ENCODE measurements around the gene TSPAN31. TPM values are rescaled to one million over a fixed set of nuclear protein-coding genes. Genes with fewer than 3 reads are reported as not detected.

The TSPAN31 gene
- total and polyA plus RNA-seq, 9 of the 15 experiments (the other 6 are each of a cell fraction or from before 2014, with no cell fraction given), result 11.3 to 26.4 (median 14.3) TPM

DNA sequence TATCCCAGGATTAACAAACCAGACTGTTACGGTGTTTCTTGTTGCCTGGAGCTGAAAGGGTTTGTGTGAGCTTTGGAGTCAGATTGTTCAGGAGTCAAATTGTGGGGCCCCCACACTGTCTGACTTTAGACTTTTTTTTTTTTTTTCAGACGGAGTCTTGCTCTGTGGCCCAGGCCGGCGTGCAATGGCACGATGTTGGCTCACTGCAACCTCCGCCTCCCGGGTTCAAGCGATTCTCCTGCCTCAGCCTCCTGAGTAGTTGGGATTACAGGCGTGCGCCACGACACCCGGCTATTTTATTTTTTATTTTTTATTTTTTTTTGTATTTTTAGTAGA lies 38.6 kb downstream of the TSPAN31 start:
- Histone ChIP-seq H3K9me3 (replicated peaks; ENCODE audit: control insufficient read depth, insufficient read depth, low read depth, low read length) (no peaks in the 10 kb centered on the region), H3K4me2 (ENCODE audit: insufficient read depth, low read length) (peak overlapping the region; percentile 96), H2AFZ (ENCODE audit: low read depth, low read length) (0 out of 2 replicates have a peak overlapping the region, but pooled peaks have one; percentile 87), H3K79me2 (ENCODE audit: control insufficient read depth, insufficient read depth, low read length) (peaks cover 28% of the 10 kb centered on the region), H3K9ac (ENCODE audit: insufficient read depth in 1 of 2, low read depth in 2 of 2, low read length in 2 of 2) (peak overlapping the region; percentile 89 to 99), H3K9me1 (ENCODE audit: control insufficient read depth, insufficient read depth, low read length) (no peaks in the 10 kb centered on the region), H3K4me3 (peak overlapping the region; percentile 69), H3K4me1 (replicated peaks in 1 of 2; ENCODE audit: control insufficient read depth in 2 of 2, insufficient read depth in 2 of 2, low read length in 2 of 2) (peaks cover 8 to 12% of the 10 kb centered on the region in 2 experiments; a peak in 4 of 5 replicates), H4K20me1 (replicated peaks; ENCODE audit: control insufficient read depth, insufficient read depth, low read length) (no peaks in the 10 kb centered on the region), H3K27ac (ENCODE audit: extremely low read depth, low read depth, low read length) (peak overlapping the region; percentile 75), H3K36me3 (ENCODE audit: control insufficient read depth, insufficient read depth, low read length) (peaks cover 53% of the 10 kb centered on the region), H3K27me3 (ENCODE audit: control insufficient read depth in 2 of 2, insufficient read depth in 2 of 2, low read length in 2 of 2) (no peaks in the 10 kb centered on the region)
- DNase-seq (ENCODE audit: extremely low read depth in 1 of 4, low spot score in 3 of 4) (no peak), FAIRE-seq (no peak), ATAC-seq (peak; percentile 11)
- WGBS (ENCODE audit: insufficient coverage, low coverage, missing lambda C conversion rate), result 31% methylated on average over 7 of the region's 12 CpGs
- intact Hi-C loops (cut with micrococcal nuclease) (no loop called here), in situ Hi-C loops (cut with MboI) (no loop called here)
- CTCF ChIA-PET (ENCODE audit: low intra/inter-chr PET ratio), result interaction anchor here (0.6 to 1.9 kb wide), 2 partner anchors 121 to 123 kb away, joined by 4 to 14 read pairs; no protein-coding TSS in a partner anchor
- POLR2A ChIA-PET, result interaction anchor here (0.6 to 1.3 kb wide), 9 partner anchors 10 to 41 kb away, joined by 3 to 7 read pairs (median 4); partner anchors contain the start of genes CYP27B1, EEF1AKMT3 and METTL1
- no peak for TF ChIP-seq CTCF (IDR thresholded peaks at IDR 0.05 in 2 of 3, conservative IDR thresholded peaks at IDR 0.05 in 1 of 3; ENCODE audit: insufficient read depth in 2 of 3, low read depth in 1 of 3, low read length in 3 of 3)
- TF ChIP-seq ZNF184 (CRISPR knock-in tag; IDR thresholded peaks at IDR 0.05), result no peak
- no TSS peak for BruUV-seq (replicated peaks)

DNA sequence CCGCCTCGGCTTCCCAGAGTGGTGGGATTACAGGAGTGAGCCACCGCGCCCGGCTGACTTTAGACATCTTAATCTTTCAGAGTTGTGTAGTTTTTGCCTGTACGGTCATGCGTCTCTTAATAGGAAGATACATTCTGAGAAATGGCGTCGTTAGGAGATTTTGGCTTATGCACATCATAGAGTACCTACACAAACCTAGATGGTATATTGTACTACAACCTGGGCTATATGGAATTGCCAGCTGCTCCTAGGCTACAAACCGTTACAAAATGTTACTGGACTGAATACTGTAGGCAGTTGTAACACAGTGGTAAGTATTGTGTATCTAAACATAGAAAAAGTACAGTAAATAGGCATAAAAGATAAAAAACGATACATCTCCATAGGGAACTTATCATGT lies 39.0 kb downstream of the TSPAN31 start:
- in situ Hi-C loops (cut with MboI) (no loop called here), intact Hi-C loops (cut with micrococcal nuclease) (no loop called here)
- H3K9me3 ChIP-seq (replicated peaks; ENCODE audit: control insufficient read depth, insufficient read depth, low read depth, low read length), result no peaks in the 10 kb centered on the region
- no peaks in the 10 kb centered on the region for H3K27me3 ChIP-seq (ENCODE audit: control insufficient read depth in 2 of 2, insufficient read depth in 2 of 2, low read length in 2 of 2)
- peaks cover 28% of the 10 kb centered on the region for H3K79me2 ChIP-seq (ENCODE audit: control insufficient read depth, insufficient read depth, low read length)
- TSS peak; percentile 56 for BruUV-seq (replicated peaks)
- ATAC-seq, result no peak
- no peak for DNase-seq (ENCODE audit: extremely low read depth in 1 of 4, low spot score in 3 of 4)
- peaks cover 8 to 12% of the 10 kb centered on the region in 2 experiments; a peak in 4 of 5 replicates for H3K4me1 ChIP-seq (replicated peaks in 1 of 2; ENCODE audit: control insufficient read depth in 2 of 2, insufficient read depth in 2 of 2, low read length in 2 of 2)
- CTCF ChIA-PET (ENCODE audit: low intra/inter-chr PET ratio), result interaction anchor here (1.9 kb wide), 1 partner anchor 120 kb away, joined by 14 read pairs; no protein-coding TSS in a partner anchor
- peak overlapping the region in 1 of 2 experiments; percentile 99; a peak in 1 of 4 replicates for H3K9ac ChIP-seq (ENCODE audit: insufficient read depth in 1 of 2, low read depth in 2 of 2, low read length in 2 of 2)
- 74% methylated on average over 10 of the region's 11 CpGs for WGBS (ENCODE audit: insufficient coverage, low coverage, missing lambda C conversion rate)
- H2AFZ ChIP-seq (ENCODE audit: low read depth, low read length), result no peak overlapping the region
- peak overlapping the region; percentile 96 for H3K4me2 ChIP-seq (ENCODE audit: insufficient read depth, low read length)
- H3K36me3 ChIP-seq (ENCODE audit: control insufficient read depth, insufficient read depth, low read length), result peaks cover 57% of the 10 kb centered on the region
- no peaks in the 10 kb centered on the region for H4K20me1 ChIP-seq (replicated peaks; ENCODE audit: control insufficient read depth, insufficient read depth, low read length)
- no peak overlapping the region for H3K27ac ChIP-seq (ENCODE audit: extremely low read depth, low read depth, low read length)
- FAIRE-seq, result no peak
- no peaks in the 10 kb centered on the region for H3K9me1 ChIP-seq (ENCODE audit: control insufficient read depth, insufficient read depth, low read length)
- POLR2A ChIA-PET, result interaction anchor here (1.0 to 1.3 kb wide), 4 partner anchors 11 to 27 kb away, joined by 3 to 5 read pairs (median 4); partner anchors contain the start of gene CYP27B1
- H3K4me3 ChIP-seq, result no peak overlapping the region
- TF ChIP-seq CLOCK (CRISPR knock-in tag; IDR thresholded peaks at IDR 0.05; ENCODE audit: borderline replicate concordance) (no peak), CREBBP (IDR thresholded peaks at IDR 0.05; ENCODE audit: low read depth, low read length) (no peak), RBM25 (IDR thresholded peaks at IDR 0.05; ENCODE audit: low read depth, low read length, severe bottlenecking) (no peak), SETDB1 (IDR thresholded peaks at IDR 0.05; ENCODE audit: low read length) (no peak), MIER1 (IDR thresholded peaks at IDR 0.05; ENCODE audit: low read depth) (no peak), HSF4 (CRISPR knock-in tag; IDR thresholded peaks at IDR 0.05; ENCODE audit: borderline replicate concordance) (no peak)

Measured in K562 (cell line).